Retina (tissue), 1 donor: Measurements from ENCODE around the gene KIF16B.

Experiments used
- DNase-seq: peaks from one replicate; pipeline ENCODE4 v3.0.0-alpha.2; 2016

KIF16B gene

DNA sequence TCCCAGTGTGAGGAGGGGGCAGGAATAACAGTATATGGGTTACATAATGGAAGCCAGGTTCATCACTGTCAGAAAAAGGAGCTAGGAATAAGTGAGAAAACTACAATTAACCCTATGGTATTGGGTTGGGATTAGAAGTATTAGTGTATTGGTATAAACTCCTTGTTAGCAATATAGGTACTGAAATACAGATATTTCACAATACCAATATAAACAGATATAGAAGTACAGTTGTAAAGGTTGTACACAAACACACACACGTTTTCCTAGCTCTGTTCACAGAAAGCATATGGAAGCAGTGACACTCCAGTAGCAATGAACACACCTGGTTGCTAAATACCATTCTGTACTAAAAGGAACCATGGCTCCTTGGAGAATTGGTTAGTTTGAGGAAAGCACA lies 148.5 kb downstream of the KIF16B start:
- no peak for DNase-seq

DNA sequence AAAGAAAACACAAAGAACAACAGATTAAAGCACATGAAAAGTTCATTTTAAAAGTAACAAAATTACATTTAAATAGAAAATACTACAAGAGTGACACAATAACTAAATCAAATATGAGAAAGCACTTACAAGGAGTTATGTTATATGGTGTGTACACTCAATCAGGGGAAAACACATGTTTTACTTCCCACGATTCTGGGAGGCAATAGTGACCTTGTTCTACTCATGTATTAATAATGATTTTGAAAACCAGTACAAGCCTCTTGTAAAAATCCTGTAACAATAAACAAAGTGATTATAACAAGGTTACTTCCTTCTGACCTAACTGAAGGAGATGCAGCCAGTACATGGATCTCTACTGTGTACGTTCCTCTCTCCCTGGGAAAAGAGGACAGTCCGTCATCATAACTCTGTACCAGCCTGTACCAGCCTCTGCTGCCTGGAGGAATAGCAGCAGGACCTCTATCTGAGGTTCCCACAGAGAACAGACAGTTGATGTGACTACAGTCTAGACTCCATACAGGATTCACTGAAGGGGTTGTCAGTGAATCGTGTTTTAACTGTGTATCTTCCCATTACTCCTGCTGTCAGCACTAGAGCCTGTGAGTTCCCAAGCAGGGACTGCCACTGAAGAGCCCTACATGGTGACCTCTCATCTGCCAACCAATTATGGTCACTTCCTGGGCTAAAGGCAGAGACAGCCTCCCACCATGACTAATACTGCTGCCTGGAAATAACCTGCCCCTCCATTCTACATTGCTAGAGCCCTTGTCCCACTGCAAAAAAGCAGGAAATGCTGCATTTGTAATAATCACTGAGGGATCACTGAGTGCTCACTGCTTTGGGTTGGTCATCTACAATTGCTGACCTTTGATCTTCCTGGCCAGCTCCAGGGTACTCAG lies 149.7 kb downstream of the KIF16B start:
- DNase-seq, result no peak

DNA sequence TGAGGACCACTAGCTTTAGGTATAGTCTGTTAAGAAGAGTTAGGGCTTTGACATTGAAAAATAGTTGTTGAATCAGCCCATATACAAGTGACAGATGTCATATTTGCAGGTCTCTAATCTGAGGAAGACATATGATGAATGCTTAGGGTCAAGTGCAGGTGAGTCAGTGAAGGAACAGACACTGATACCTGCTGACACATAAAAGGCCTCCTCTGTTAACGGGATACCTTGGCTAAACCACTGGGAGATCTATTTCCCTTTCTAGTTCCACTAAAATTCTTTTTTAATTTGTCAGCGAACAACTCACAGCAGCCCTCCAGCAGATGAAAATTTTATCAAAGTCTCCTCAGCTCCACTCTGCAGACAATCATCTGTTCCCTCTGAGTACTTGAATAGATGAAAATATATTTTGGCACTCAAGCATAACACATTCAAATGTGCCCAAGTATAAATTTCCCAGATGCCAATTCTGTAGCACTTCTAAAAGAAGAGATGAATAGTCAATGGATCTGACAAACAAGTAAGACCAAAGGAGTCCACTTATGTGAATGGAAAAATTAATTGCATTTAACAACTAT lies 154.0 kb downstream of the KIF16B start:
- DNase-seq, result no peak

DNA sequence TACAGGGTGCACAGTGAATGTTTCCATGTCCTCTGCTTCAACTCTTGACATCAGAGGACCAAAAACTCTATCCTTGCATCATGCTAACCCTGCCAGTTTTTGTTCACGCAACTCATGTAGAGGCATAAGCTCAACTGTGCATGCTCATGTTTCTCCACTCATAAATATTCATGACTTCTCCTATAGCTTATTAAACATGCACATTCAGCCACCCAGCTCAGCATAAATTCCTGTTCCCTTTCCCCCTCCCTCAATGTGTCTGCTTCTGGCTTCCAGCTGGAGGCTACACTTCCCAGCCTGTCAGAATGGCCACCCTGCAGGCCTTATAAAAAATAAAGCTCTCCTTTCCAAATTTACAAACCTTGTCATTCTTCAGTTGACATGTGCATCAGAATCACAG lies 154.6 kb downstream of the KIF16B start:
- DNase-seq, result no peak

DNA sequence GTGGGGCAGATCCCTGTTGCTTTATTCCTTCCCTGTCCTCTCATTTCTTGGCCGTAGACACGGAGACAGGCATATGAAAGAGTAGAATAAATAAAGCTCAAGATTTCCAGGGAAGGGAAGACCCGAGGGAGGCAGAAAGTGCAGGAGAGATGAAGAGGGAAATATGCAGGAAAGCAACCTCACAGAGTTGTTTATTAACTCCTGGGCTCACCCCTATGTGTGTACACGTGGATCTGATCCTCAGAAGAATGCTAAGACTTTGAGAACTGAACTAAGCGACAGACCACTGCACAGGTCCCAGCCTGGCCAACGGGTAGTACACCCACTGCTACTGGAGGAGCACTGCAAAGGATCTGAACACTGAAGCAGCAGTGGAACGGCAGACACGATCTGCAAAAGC lies 156.2 kb downstream of the KIF16B start:
- DNase-seq, result no peak

DNA sequence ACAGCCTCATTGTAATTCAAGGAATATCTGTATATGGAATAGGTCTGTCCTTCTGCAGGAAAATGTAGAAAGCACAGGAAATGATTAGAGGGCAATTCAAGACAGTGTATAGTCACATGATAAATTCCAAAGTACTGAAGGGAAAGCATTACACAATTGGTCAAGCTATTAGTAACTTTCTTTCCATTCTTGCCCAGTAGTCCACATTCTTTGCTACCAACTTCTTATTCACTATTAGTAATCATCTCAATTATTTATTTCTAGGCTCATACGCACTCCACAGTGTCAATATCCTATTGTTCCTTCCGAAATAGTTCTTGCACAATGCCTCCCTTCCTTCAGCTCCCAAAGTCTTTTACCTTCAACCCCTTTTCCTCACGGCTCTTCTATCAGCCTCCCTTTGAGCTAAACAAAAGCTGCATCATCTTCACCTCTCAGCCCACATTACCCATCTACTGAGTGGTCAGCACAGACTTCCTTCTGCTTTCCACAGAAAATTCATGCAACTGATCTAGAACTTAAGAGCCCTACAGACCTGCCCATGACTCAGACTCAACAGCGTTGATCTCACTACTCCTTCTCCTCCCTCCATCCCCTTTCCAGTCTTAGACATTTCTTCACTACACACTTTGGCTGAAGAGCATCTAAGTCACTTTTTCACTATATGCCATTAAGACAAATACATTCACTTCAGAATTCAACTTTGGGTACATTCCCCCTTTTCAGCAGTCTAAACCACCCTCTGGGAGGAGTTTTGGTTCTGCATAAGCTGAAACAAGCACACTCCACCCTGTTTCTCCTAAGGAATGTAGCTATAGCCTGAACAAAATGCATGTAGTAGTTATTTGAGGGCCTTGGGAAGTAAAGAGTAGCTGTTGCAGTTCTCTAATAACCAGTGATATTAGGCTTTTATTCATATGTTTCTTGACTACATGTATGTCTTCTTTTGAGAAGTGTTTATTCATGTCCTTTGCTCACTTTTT lies 157.9 kb downstream of the KIF16B start:
- DNase-seq, result no peak

DNA sequence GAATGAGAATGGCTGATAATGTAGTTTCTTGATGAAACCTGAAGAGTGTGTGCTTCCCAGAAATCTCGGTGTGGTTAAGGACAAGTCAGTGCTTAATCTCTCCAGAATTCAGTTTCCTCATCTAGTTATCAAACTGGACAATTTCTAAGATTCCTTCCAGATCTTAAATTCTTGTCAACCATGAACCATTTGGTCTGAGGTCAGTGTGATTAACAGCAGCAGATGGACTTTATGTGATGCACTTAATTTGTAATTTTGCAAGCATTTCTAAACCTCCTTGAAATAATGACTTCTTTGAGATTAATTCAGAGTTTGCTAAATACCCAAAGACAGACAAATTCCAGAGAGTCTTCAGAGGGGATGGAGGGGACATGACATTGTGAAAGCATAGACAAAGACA lies 160.3 kb downstream of the KIF16B start:
- no peak for DNase-seq

DNA sequence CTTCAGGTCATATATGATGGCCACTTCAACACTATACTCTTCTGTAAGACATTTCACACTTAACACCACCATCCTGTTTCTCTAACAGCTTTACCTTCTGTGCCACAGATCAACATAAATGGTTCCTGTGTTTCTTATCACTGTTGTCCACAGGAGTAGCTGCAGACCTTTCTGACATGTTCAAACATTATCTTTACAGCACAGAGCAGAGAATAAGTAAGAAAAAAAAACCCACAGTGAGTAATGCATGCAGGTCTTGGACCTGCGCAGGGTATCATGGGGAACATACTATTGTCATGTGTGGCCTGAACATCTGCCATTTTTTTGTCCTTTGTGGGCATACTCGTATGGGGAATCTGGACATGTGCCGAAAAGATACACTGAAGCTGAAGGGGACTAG lies 161.9 kb downstream of the KIF16B start:
- DNase-seq, result no peak

DNA sequence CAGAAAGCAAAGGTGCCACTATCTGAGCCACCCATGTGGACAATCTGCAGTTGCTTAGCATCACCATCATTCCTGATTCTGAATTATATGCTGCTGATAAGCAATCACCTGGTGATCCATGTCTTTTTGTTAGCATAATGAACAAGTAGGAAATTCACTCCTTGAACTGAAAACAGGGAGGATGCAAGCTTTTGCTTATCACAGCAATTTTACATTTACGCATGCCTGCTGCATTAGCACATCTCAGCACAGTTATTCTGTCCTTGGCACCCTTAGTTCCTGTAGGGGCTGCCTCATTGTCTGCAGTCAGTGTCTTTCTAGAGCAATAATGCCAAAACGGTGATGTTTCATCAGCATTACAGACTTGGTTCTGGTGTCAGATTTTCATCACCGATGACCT lies 162.6 kb downstream of the KIF16B start:
- no peak for DNase-seq

DNA sequence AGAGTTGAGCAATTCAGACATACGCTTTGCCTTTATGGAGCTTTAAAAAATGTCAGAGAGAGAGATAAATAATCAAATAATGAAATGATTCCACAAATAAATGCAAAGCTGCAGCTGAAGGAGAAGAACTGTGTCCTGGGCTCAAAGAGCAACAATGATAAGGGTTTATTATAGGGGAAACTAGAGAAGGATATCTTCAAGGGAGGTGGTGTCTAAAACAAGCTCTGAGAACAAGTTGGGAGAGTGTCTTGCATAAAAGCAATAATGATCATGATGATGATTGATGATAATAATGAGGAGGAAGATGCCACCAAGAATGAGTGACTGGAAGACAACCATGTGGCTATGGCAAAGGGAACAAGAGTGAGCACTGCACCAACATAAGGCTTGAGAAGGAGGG lies 164.3 kb downstream of the KIF16B start:
- DNase-seq, result no peak

DNA sequence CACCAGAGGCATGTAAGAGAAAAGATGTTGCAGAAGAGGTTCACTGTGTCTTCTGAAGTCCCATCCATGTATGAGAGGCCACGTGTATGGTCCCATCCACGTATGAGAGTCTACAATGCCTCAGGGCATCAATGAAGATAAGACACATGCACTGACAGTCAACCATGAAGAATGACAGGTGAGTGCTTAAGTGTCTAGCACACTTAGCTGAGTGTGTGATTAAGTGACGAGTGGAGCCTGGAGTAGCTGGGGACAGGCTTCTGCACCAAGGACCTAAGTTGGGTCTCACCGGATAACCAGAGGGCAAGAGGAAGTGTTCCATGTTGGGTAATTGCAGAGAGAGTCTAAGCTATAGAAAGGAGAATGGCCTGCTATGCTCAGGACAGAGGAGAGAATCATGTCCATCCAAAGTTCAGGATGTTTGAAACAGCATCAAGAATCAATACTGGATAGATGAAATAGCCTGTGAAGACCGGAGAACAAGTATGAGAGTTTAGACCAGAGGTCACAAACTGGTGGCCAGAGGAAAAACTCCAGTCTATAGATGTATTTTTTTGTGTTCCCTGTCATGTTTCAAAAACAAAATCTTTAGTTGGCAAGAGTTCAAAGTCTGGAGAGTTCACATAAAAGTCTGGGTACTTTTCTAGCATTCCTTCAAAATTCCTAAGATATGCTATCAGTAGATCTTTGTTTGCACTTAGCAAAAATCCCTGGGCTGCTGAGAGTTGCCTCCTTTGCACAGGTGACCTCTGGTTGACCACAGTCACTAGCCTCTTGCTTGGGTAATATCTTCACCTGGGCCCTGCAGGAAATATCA lies 165.8 kb downstream of the KIF16B start:
- no peak for DNase-seq

DNA sequence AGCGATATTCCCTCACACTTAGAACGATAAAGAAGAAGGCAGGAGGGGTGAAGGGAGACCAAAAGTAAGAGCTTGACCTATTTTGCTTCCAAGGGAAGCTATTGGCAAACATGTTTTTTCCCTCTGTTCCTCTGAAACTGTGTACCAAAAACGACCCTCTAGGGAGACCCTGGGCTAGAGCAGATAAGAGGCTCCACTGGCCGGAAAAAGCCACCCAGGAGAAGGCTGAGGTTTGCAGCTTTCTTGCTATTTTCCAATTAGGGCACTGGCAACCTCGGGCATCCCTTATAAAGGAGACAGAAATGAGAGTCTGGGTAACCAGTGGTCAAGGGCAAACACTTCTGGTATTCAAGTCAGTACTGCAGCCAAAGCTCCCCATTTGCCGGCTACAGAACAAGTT lies 168.0 kb downstream of the KIF16B start:
- no peak for DNase-seq

DNA sequence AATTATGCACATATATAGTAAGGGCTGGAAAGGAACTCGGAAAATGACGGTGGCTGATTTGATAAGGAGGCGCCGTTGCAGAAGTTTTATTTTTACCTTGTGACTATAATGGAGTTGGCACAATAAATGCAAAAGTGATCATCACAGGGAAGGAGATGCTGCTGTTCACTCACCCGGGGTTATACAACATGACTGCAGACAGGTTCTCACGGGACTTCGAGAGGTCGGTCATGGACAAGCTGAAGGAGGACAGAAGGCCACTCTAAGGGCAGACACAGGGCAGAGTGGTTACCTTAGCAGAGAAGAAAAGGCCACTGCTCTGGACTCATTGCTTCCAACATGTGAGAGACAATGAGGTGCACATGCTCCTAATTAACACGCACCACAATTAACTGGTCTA lies 168.6 kb downstream of the KIF16B start:
- peak; percentile 21 for DNase-seq

DNA sequence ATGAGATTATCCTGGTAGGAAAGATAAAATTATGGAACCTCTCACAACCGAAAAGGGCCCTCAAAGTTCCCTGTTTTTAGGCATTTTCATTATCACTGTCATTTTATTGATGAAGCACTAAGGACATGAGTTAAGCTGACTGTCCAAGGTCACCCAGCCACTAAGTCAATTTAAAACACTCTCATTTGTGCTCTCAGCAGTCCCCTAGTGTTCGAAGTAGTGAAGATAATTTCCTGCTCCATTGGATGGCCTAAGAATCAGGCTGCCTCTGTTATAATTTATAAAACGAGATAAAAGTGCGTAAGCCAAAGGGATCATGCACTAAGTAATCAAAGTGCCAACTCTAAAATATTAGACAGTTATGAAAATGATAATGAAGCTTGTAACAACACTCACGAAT lies 169.1 kb downstream of the KIF16B start:
- DNase-seq, result no peak

DNA sequence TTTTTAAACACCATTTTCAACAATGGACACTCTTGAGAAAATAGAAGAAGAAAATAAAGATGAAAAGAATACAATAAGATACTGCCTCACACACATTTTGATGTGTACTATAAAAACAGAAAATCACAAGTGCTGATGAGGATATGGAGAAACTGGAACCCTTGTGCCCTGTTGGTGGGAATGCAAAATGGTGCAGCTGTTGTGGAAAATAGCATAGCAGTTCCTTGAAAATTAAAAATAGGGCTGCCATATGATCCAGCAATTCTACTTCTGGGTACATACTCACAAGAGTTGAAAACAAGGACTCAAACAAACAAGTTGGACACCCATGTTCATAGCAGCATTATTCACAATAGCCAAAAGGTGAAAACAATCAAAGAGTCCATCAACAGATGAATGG lies 173.0 kb downstream of the KIF16B start:
- no peak for DNase-seq

DNA sequence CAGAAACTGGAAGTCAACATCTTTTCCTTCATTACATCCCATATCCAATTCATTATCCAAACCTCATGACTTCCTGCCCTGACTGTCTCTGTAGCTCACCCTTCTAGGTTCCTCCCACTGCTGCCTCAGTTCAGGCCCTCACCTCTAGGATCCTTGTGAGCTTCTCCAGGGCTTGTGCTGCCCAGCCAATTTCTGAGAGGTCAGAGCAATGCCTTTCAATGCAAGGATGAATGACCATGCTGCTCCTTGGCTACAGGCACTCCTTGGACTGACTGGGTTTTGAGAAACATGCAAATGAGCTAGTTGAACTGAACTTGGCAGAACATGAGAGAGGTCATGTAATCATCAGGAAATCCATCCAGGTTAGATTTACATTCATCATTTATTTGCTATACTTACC lies 173.4 kb downstream of the KIF16B start:
- no peak for DNase-seq

DNA sequence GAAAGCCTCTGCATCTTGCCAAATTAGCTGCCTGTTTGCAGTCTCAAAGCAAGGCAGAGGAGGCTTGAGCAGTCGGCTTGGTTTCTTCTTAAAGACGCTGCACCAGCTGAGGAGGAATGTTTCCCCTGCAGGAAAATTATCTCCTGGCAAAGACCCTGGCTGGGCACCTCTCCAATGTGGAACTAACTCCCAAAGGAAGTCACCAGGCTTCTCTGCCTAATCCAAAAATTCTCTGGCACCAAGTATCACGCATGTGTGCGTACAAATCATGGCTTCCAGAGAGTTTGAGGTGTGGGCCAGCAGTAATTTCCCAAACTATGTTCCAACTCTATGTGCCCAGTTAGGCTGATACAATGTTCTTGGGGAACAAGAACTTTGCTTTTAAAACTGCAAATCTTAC lies 176.2 kb downstream of the KIF16B start:
- DNase-seq, result no peak

DNA sequence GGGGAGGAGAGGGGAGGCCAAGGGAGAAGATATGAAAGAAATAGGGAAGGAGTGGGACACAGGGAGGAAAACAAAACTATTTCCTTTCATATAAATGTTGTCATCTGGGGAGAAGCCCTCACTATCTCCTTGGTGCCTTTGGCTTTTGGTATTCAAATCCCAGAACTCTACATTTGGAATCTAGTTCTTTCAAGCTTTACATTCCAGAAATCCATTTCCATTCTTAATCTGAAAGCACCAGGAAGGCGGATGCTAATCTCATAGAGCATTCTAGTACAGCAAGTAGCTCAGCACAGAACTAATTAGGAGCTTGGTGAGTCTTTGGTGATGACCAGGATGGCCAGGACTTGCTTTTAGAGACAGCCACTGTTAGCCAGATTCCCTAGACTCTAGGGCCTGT lies 177.9 kb downstream of the KIF16B start:
- DNase-seq, result no peak

DNA sequence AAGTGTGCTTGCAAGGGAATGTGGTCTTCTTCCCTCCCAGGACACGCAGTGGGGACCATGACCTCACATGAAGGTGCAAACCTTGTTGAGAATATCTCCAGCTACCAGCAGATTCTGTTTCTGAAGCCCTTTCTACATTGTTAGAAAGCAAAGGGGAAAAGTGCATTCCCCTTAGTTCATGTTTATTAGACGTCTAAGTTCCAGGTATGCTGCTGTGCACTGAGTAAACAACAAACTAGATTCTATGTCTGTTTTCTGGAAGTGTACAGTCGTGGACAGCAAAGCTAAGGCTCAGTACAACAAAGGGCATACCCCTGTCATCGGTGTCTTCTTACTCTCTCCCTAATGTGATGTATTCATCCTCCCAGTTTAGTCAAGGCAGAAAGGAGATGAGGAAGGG lies 178.5 kb downstream of the KIF16B start:
- no peak for DNase-seq

DNA sequence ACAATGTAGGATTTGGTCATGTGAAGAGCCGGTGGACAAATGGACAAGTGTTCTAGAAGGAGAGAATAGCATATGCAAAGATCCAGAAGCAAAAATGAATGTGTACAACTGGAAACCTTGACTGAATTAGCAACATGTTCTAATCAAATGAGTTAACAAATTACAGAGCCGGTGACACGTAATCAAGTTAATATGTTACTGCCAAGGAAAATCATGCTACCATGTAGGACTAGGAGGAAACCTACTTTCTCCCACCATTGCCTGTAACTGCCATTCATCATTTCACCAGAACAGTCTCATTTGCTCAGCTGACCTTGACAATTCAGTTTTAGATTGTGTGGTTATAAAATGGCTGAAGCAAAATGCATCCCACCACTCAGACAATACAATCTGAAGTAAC lies 179.4 kb downstream of the KIF16B start:
- no peak for DNase-seq

DNA sequence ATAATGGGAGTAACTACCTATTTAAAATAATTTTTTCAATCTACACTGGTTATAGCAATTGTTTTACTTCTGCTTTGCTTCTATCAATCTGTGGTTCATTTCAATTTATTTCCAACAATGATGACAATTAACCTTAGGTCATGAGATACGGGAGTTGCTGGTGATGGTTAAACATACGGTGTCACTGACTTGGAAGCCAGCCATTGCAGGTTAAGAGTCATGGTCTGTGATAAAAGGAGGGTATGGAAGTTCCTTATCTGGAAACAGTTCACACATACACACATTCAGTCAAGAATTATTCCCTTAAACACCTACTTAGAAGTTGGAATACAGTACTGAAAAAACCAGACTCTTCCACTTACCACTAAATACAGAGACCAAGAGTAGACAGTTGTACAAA lies 180.0 kb downstream of the KIF16B start:
- DNase-seq, result no peak

DNA sequence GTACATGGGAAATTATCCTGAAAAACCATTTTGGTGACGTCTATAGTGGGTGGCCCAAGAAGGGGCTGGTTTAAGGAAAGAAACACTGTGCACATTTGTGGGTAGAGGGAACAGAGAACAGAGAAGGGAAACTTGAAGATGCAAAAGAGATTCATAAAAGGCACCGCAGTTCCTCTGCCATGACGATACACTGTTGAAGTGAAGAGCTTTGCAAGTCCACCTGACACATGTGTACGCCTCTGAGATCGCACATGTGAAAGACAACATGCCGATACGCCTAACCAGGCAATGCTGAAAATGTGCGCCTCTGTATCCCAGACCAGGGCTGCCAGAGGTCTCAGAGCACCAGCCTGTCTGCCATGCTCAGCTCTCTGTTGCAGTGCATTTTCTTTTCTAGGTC lies 180.9 kb downstream of the KIF16B start:
- DNase-seq, result no peak

DNA sequence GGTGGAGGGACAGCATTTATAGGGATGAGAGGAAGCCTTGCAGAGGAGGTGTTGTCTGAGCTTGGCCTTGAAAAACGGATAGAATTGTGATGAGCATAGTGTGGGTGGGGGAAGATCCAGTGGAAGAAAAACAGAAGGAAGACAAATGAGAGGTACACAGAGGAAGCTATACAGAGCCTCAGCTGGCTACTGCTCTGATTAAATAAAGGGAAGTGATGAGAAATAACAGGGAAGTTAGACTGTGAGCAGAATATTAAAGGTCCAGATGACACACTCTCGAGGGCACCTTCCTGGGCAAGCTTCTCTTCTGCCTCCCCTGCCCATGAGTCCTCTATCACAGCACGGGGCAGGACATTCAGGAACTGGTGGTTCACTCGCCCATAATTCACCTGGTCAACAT lies 182.3 kb downstream of the KIF16B start:
- no peak for DNase-seq
